ENCODE data around the gene COA3. TPM values are rescaled to one million over a fixed set of nuclear protein-coding genes. Genes with fewer than 3 reads are reported as not detected.
"Not testable (repeated sequence)": the region's sequence is repeated elsewhere in the genome, so short reads cannot be mapped to it uniquely, and the experiment has no call there.

The COA3 gene
- total RNA-seq, 1 donor from 2014 or later, result 62.9 TPM

DNA sequence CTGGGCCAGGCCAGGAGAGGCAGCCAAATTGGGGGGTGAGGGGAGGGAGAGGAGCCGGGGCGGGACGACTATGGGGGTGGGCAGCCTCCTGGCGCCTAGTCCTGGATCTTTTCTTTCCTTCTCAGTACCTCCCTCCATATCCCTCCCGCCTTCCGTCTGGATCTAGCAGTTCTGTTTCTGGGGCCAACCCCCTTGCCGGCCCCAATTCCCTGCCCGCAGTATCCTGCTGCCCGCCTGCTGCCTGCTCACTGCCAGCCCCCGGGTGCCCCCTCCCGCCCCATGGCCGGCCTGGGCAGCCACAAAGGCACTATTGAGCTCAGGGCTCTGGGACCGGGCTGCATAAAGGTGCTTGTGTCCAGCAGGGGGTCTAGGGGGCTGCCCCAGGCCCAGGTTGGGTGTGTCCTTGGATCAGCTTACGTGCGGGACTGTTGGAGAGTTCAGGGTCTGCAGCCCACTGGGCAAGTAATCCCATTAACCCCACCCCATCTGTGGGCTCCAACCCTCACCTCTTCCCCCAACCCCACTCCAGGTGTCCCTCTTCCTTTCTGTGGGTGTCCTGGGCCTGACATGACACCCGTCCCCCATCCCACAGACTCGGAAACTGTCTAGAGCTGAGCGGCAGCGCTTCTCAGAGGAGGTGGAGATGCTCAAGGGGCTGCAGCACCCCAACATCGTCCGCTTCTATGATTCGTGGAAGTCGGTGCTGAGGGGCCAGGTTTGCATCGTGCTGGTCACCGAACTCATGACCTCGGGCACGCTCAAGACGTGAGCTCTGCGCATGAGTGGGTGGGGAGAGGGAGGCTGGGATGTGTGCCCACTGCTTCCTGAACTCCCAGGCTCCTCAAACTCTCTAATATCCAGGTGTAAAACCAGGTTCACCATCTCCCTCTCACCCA lies 16.1 kb downstream of the COA3 start:
- ATAC-seq (no peak), DNase-seq (ENCODE audit: low spot score) (no peak)

GRCh38 chr17:42781639-42782165 lies 16.8 kb downstream of the COA3 start:
- peak; percentile 11 for ATAC-seq

GRCh38 chr17:42780851-42781638 lies 17.5 kb downstream of the COA3 start:
- ATAC-seq, result peak; percentile 21

More at GRCh38 chr17:42781639-42782165, 16.8 kb downstream of the COA3 start:
- DNase-seq (ENCODE audit: low spot score), result no peak

GRCh38 chr17:42779936-42780850 lies 18.3 kb downstream of the COA3 start, which contains the start of gene WNK4:
Gene WNK4, plus strand, starts transcription at chr17:42780610. Its CDS starts 89 bp downstream, at chr17:42780699.
- ATAC-seq, result peak; percentile 49

More at GRCh38 chr17:42780851-42781638, 17.5 kb downstream of the COA3 start:
- no peak for DNase-seq (ENCODE audit: low spot score)

DNA sequence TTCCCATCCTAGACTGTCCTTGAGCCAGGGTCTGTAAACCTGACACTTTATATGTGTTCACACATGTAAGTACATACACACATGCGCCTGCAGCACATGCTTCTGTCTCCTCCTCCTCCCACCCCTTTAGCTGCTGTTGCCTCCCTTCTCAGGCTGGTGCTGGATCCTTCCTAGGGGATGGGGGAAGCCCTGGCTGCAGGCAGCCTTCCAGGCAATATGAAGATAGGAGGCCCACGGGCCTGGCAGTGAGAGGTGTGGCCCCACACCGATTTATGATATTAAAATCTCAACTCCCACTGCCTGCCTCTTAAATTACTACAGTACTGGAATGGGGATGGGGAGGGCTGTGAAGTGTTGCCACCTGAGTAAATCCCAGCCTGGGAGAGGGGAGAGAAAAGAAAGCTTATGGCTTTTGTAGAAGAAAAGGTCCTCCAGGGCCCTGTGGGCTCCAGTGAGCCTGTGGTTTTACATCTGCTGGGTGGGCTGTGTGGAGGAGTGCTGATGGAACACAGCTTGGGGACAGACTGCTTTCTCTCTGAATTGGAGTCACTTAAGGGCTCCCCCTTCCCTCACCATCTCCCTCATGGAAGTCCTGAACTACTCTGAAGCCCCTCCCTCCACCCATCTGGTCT lies 19.1 kb downstream of the COA3 start:
- no peak for ATAC-seq
- no peak for DNase-seq (ENCODE audit: low spot score)

More at GRCh38 chr17:42779936-42780850, 18.3 kb downstream of the COA3 start, which contains the start of gene WNK4:
- no peak for DNase-seq (ENCODE audit: low spot score)

DNA sequence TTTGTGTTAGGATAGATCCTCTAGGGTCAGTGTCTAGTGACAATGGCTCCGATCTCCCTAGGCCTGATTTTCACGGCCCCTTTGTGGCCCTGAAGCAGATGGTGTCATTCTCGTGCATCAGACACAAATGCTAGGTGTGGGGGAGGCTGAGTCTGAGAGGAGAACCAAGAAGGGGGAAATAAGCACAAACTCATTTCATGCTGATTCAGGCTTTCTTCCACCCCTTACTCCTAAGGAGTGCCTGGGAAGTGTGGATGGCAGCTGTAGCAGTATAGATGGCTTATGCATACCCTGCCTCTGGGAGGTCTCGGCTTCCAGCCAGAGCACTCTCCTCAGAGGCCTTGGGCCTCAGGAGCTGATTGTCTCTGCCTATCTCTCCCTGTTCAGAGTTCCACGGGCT lies 19.9 kb downstream of the COA3 start:
- no peak for DNase-seq (ENCODE audit: low spot score)
- ATAC-seq, result no peak

DNA sequence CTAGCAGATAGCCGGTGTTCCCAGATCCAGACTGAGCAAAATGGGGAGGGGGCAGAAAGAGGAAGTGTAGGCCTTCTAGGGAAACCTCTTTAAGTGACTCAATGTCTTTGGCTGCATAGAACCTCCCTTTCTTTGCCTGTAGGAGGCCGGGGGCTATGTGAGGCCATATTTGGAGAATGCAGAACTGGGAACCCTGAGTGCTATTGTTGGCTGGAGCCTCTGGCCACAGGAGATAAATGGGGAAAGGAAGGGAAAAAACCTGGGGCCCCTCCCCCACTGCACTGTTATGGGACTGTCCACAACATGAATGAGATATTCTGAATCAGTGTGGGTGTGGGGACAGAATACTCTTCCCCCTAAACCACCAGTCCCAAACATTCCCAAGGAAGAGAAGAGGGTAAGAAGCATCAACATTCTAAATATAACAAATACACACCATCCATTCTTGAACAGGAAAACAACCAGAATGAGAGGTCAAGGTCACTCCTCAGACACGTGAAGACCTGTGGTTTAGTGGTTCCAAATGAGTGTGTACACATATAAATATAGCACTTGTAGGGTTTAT lies 22.9 kb downstream of the COA3 start:
- DNase-seq (ENCODE audit: low spot score) (no peak), ATAC-seq (no peak)

GRCh38 chr17:42774066-42774745 lies 24.3 kb downstream of the COA3 start:
- ATAC-seq (no peak), DNase-seq (ENCODE audit: low spot score) (no peak)

DNA sequence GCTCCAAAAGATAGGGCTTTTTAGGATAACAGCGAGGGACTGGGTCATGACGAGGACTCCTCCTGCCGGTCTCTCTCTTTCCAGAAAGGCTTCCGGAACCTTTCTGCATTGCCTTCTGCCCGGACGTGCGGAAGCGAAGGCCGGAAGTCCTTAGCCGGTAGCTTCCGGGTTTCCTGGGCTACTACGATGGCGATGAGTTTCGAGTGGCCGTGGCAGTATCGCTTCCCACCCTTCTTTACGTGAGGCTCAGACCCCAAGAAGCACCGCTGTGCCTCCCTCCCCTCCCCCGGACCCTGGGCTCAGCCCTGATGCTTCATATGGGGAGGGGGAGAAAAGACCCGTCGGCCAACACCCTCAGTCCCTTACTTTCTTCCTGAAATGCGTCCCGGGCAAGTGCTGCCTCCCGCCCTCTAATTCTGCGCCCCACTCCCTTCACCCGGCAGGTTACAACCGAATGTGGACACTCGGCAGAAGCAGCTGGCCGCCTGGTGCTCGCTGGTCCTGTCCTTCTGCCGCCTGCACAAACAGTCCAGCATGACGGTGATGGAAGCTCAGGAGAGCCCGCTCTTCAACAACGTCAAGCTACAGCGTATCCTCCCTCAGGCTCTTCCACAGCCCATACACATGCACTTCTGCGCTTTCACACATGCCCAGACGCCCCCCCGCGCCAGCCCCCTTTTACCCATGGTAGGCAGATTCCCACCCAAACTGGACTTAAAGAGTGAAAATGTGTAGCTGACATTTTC lies 25.0 kb downstream of the COA3 start, which contains the start of gene VPS25:
Gene VPS25, plus strand, starts transcription at position 160 of the 746 bp plus-strand sequence. Its CDS starts 27 bp downstream, at position 187.
- ATAC-seq (peak; percentile 99), DNase-seq (ENCODE audit: low spot score) (peak; percentile 78)

DNA sequence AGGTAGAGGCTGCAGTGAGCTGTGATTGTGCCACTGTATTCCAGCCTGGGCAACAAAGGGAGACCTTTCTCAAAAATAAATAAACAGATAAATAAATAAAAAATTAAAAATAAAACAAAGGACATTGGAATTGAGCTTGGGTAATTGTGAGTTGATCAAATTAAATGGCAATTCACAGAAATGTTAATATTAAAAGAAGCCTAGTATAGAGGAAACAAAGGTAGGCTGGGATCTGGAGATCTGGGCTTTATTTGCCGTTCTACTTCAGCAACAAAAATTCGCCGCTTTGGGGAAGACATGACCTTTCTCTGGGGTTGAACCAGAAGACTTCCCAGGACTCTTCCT lies 25.6 kb downstream of the COA3 start:
- no peak for ATAC-seq
- DNase-seq (ENCODE audit: low spot score), result no peak

- not testable (repeated sequence) for ATAC-seq; DNase-seq (ENCODE audit: low spot score)
Measured at GRCh38 chr17:42769964-42770363, 28.5 kb downstream of the COA3 start.

GRCh38 chr17:42768006-42768405 lies 30.5 kb downstream of the COA3 start:
- ATAC-seq; DNase-seq (ENCODE audit: low spot score): not testable (repeated sequence)

DNA sequence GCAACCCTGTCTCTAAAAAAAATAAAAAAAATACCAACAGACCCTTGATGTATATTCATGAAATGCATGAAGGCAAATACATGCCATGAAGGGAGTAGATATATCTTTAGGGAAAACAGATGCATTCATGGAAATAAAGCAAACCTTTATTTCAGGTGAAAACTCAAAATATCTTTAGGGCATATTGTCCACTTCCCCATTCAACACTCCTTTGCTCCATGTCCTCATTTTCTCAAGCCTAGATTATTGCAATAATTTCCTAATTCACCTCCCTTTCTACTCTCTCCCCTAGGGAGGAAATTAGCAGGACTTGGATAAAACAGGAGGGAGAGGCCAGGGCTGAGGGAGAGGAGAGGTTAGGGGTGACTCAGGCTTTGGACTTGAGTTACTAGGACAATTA lies 31.0 kb downstream of the COA3 start:
- ATAC-seq, result no peak
- DNase-seq (ENCODE audit: low spot score), result no peak

DNA sequence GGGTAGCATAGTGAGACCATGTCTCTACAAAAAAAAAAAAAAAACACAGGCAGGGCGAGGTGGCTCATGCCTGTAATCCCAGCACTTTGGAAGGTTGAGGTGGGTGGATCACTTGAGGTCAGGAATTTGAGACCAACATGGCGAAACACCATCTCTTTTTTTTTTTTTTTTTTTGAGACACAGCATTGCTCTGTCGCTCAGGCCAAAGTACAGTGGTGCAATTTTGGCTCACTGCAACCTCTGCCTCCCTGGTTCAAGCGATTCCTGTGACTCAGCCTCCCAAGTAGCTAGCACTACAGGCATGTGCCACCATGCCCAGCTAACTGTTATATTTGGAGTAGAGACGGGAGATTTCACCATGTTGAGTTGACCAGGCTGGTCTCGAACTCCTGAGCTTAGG lies 32.4 kb downstream of the COA3 start:
- ATAC-seq, result peak; percentile 12
- DNase-seq (ENCODE audit: low spot score), result no peak

DNA sequence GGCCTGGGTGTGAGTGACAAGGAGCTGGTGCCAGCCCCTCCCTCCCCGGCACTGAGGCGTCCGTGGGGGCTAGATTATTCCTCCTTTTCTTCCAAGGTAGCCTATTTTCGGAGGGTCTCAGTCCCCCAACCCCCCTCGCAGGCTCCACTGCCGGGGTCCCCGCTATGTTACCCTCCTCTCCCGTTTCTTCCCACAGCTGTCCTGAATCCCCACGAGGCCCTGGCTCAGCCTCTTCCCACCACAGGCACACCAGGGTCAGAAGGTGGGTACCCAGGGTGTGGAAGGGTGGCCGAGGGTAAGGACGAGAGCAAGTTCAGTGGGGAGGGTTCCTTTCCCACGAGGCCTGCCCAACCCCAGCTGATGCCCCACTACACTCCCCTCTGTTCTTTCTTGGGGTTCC lies 36.9 kb downstream of the COA3 start:
- no peak for DNase-seq (ENCODE audit: low spot score)
- ATAC-seq, result no peak

- DNase-seq (ENCODE audit: low spot score), result no peak
- peak; percentile 51 for ATAC-seq
Measured at GRCh38 chr17:42760652-42761581, 37.6 kb downstream of the COA3 start, which contains the start of gene RAMP2. Gene RAMP2, plus strand, starts transcription at chr17:42761227. Its CDS starts 35 bp downstream, at chr17:42761262.
